IPS DF 6.9 (cell line): ENCODE data around the gene EXD3.
A peak's percentile ranks its signal among the peaks of the same experiment; 100 is the strongest.

Experiments
- DNase-seq: peaks from one replicate; pipeline ENCODE4 v3.0.0-alpha.2; 2013; ENCODE audit warnings: low read depth, low spot score
- H3K27ac ChIP-seq: one replicate; pipeline ENCODE4 v1.5.1; 2013; ENCODE audit warnings: low read length, control low read depth
- H3K27me3 ChIP-seq: 2 replicates; pipeline ENCODE4 v1.6.1; 2013; ENCODE audit warnings: mild to moderate bottlenecking, low read length; ENCODE audit not compliant: control insufficient read depth, insufficient read depth
- H3K36me3 ChIP-seq: 2 replicates; pipeline ENCODE4 v1.6.1; 2013; ENCODE audit warnings: low read length; ENCODE audit not compliant: control insufficient read depth, insufficient read depth
- H3K4me1 ChIP-seq: 2 replicates; pipeline ENCODE4 v1.6.1; 2013; ENCODE audit warnings: low read length; ENCODE audit not compliant: control insufficient read depth, insufficient read depth
- H3K4me3 ChIP-seq: 2 replicates; pipeline ENCODE4 v1.5.1; 2013; ENCODE audit warnings: mild to moderate bottlenecking, low read length
- H3K9me3 ChIP-seq: 2 replicates; pipeline ENCODE4 v1.6.1; 2013; ENCODE audit warnings: low read length, inconsistent platforms; ENCODE audit not compliant: control insufficient read depth, insufficient read depth
- WGBS: extraction: QIAGEN DNeasy Blood & Tissue Kit; methylation state at CpG from one replicate; pipeline ENCODE4 v1.1.7; 2013; ENCODE audit warnings: mixed read lengths, missing lambda C conversion rate; ENCODE audit not compliant: insufficient read length, insufficient coverage; 5-methylcytosine and 5-hydroxymethylcytosine counted together

EXD3 gene

DNA sequence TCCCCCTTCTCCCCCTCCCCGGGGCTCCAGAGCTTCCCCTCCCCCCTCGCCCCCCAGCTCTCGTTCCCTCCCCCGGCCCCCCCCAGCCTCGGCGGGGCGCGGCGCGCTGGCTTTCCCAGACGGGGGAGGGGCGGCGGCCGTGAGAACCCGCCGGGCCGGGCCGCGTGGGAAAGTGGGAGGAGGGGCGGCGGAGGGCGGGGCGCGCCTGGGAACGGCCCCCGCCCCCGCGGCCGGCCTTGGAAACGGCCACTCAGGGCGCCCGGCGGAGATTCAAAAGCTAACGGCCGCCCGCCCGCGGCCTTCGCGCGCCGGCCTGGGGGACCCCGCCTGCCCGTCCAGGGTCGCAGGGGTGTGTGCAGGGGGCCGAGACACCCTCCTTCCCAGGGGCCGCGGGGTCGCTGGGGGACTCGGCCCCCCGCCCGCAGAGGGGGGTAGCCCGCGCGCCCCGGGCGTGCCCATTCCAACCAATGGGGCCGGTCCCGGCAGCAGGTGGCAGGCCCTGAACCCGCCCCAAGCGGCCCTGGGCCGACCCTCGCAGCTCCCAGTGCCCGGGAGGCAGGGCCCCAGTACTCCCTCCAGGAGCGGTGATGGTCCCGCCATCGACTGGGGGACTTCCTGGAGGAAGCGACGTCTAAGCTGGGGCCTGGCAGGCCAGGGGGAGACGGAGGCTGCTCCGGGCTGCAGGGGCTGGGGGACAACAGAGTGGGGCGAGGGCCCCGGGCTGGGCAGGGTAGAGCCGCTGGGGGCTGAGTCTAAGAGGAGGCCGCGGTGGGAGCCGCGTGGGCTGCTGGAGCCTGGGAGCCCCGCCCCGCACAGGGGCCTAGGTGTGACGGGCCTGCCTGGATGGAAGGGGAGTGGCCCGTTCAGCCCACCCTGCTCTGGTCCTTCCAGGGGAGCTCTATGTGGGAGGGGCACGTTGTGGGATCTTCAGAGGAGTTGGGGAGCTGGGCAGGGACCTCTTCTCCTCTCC lies 106.7 kb downstream of the EXD3 start:
- Histone ChIP-seq H3K27me3 (no peaks in the 10 kb centered on the region), H3K4me1 (peaks cover 13% of the 10 kb centered on the region), H3K27ac (no peak overlapping the region), H3K9me3 (no peaks in the 10 kb centered on the region), H3K4me3 (peak overlapping the region; percentile 19; the same call in 1 of the 2 replicates), H3K36me3 (no peaks in the 10 kb centered on the region; the same call in 1 of the 2 replicates)
- no peak for DNase-seq
- WGBS, result no CpG with 5 or more reads among the region's 83 CpGs

DNA sequence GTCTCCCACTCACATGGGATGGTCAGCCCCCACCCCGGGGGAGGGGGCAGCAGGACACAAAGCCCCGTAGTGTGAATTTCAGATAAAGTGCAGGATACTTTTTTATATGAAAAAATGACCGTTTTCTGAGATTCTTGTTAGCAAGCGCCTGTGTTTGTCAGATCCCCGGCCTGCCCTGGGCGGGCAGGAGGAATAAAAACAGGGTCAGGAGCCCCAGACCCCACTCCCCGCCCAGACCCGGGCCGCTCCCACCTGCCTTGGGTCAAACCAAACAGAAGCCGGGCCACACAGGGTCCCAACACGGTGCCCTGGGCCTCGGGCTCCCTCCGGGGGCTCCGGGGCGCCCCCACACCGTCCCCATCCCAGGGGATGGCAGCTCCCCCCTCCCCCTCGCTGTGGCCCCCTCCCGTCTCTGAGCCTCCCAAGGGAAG lies 107.4 kb downstream of the EXD3 start:
- Histone ChIP-seq H3K4me1 (peaks cover 11% of the 10 kb centered on the region), H3K36me3 (no peaks in the 10 kb centered on the region; the same call in 1 of the 2 replicates), H3K27me3 (no peaks in the 10 kb centered on the region), H3K9me3 (no peaks in the 10 kb centered on the region), H3K4me3 (no peak overlapping the region), H3K27ac (no peak overlapping the region)
- WGBS, result no CpG with 5 or more reads among the region's 18 CpGs
- no peak for DNase-seq

DNA sequence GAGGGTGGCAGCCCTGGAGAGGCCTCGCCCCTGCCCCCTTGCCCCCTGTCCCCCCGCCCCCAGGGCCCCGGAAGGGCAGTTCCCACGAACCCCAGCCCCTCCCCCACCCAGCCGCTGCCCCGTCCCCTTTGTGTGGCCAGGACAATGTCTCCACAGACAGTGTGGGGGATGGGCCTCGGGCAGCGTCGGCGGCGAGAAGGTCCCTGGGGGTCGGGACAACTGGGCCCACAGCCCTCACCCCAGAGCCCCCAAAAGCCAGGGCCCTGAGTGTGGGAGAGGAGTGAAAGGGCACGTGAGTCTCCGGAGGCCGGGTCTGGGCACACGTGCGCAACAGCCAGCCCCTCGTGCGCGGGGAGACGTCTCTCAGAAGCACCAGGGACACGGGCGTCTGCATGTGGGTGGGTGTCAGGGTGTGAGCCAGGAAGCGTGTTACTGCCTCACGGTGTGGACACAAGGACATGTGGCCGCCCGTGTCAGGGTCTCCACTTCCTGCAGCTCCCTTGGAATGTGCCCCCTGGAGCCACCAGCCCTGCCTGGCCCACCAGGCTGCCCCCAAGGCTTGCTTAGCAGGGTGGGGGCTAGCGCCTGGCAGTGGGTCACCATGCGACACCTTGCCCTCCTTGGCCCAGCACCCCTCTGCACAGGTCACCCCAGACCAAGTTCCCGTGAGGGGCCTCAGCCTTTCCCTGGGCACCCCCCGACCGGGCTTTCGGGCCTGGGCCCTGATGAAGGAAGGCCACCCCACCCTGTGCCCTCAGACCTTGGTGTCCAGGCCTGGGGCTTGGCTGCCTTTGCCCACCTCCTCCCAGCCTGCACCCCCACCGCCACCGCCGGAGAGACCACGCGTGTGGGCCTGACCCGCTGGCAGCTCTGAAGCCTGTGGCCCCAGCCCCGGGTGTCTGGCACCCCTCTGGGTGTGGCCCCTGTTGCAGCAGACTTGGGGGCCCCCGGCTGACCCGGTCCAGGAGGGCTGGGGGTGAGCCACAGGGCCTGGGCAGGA lies 108.1 kb downstream of the EXD3 start:
- Histone ChIP-seq H3K9me3 (no peaks in the 10 kb centered on the region), H3K4me3 (no peak overlapping the region), H3K27ac (no peak overlapping the region), H3K27me3 (no peaks in the 10 kb centered on the region), H3K4me1 (peaks cover 9% of the 10 kb centered on the region), H3K36me3 (no peaks in the 10 kb centered on the region; the same call in 1 of the 2 replicates)
- WGBS, result no CpG with 5 or more reads among the region's 42 CpGs
- no peak for DNase-seq

DNA sequence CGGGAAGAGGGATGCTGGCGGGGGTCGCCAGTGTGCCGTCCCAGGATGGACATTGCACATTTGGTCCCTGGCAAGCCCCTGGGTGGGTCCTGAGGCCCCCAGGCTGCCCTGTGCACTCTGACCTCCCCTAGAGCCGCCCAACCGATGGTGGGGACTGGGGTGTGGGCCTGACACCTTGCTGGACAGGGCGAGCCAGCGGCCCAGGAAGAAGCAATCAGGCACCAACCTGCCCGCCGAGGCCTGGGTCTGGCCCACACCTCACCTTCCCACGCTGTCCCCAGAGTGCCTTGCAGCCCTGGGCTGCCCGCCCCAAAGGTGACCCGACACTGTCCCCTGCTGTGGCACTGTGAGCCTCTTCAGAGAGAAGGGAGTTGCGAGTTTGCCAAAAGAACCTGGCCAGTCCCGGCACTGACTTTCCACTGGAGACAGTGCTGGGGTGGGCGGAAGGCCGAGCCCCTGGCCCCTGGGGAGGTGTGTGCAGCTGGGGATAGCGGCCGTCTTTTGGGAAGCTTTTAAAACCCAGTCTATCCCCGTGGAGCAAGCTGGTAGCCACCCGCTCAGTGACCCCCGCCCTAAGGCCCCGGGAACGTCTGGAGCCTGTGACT lies 108.9 kb downstream of the EXD3 start:
- WGBS, result no CpG with 5 or more reads among the region's 24 CpGs
- Histone ChIP-seq H3K4me1 (peaks cover 9% of the 10 kb centered on the region), H3K27ac (no peak overlapping the region), H3K27me3 (no peaks in the 10 kb centered on the region), H3K9me3 (no peaks in the 10 kb centered on the region), H3K4me3 (no peak overlapping the region), H3K36me3 (no peaks in the 10 kb centered on the region; the same call in 1 of the 2 replicates)
- no peak for DNase-seq

DNA sequence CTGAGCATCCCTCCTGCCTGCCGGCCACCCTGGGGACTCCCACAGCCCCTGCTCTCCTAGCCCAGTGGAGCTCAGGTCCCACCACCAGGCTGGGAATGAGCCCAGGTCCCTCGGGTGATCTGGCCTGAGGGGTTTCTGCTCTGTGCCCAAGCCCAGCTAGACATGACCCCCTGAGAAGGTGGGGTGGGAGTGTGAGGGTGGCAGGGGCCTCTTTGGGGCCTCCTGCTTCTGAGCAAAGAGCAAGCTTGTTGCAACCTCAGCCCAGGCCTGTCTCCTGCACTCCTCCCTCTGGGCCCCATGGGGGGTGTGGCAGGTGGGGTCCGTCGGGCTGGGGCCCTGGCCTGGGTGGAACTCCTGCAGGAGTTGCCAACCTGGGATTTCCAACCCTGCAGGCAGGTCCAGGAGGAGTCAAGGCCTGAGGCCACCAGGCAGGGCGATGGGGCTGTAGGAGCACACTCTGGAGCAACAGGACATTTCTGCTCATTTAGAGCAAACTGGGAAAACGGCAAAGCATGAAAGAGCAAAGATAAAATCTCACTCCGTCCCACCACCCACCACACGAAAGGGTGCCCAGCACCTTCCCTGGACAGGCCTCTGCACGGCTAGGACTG lies 109.5 kb downstream of the EXD3 start:
- Histone ChIP-seq H3K4me3 (no peak overlapping the region), H3K36me3 (no peaks in the 10 kb centered on the region; the same call in 1 of the 2 replicates), H3K27me3 (no peaks in the 10 kb centered on the region), H3K4me1 (peaks cover 9% of the 10 kb centered on the region), H3K9me3 (no peaks in the 10 kb centered on the region), H3K27ac (no peak overlapping the region)
- DNase-seq, result no peak
- no CpG with 5 or more reads among the region's 9 CpGs for WGBS

DNA sequence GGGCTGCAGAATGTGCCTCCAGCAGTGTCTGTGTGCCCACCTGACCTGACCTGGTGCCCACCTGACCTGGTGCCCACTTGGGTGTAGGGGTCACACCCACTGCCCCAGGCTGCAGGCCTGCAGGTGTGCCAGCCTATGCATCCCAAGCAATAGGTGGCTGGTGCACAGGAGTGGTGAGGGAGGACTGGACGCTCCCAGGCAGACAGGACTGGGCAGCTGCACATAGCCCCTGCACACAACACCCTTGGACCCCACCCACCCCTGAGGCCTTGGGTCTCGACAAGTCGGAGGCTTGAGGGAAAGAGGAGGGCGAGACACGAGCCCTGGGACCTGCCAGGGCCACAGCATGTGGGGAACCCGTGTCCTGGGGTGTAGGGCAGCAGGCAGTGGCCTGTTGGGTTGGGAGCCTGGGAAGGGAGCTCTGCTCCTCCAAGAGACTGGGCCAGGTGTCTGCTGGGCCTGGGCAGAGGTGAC lies 110.1 kb downstream of the EXD3 start:
- no peak for DNase-seq
- Histone ChIP-seq H3K27ac (no peak overlapping the region), H3K4me3 (no peak overlapping the region), H3K27me3 (no peaks in the 10 kb centered on the region), H3K36me3 (no peaks in the 10 kb centered on the region; the same call in 1 of the 2 replicates), H3K9me3 (no peaks in the 10 kb centered on the region), H3K4me1 (peaks cover 9% of the 10 kb centered on the region)
- WGBS, result no CpG with 5 or more reads among the region's 6 CpGs

DNA sequence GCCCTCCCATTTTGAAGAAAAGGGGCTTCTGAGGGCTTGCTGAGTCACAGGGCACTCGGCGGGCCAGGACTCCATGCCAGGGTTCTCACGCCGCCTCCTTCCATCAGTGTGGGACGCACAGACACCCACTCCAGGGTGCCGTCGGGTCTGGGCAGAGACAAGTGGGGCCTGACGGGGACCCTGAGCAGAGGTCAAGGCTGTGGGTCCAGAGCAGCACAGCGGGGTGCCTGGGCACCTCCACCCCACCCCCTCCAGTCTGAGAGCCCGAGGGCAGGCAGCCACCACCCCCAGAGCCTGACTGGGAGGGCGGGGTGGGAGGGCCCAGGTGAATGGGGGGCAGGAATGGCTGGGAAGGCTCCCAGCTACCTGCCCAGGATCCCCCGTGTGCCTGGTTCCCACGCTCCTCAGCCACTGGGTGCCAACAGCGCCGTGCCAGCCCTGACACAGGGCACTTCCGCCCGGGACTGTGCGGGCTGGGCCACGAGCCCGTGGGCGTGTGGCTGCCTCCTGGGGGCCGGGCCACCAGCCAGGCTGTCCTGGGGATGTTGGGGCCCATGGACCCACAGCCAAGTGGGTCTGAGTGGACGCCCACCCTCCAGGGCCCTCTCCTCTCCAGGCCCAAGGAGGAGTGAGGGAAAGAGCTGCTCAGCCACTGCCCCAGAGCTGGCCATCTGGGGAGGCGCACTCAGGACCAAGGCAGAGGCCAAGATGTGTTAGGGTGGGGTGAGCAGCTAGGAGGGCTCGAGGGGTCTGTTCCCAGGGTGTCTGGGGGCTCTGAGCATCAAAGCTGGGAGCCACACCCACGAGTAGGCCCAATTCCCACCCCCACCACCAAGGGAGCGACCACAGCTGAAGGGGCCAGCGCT lies 110.7 kb downstream of the EXD3 start:
- H3K4me3 ChIP-seq, result no peak overlapping the region
- no peaks in the 10 kb centered on the region for H3K9me3 ChIP-seq
- no CpG with 5 or more reads among the region's 28 CpGs for WGBS
- no peaks in the 10 kb centered on the region for H3K27me3 ChIP-seq
- peaks cover 11% of the 10 kb centered on the region for H3K4me1 ChIP-seq
- no peak for DNase-seq
- no peak overlapping the region for H3K27ac ChIP-seq
- H3K36me3 ChIP-seq, result no peaks in the 10 kb centered on the region; the same call in 1 of the 2 replicates

DNA sequence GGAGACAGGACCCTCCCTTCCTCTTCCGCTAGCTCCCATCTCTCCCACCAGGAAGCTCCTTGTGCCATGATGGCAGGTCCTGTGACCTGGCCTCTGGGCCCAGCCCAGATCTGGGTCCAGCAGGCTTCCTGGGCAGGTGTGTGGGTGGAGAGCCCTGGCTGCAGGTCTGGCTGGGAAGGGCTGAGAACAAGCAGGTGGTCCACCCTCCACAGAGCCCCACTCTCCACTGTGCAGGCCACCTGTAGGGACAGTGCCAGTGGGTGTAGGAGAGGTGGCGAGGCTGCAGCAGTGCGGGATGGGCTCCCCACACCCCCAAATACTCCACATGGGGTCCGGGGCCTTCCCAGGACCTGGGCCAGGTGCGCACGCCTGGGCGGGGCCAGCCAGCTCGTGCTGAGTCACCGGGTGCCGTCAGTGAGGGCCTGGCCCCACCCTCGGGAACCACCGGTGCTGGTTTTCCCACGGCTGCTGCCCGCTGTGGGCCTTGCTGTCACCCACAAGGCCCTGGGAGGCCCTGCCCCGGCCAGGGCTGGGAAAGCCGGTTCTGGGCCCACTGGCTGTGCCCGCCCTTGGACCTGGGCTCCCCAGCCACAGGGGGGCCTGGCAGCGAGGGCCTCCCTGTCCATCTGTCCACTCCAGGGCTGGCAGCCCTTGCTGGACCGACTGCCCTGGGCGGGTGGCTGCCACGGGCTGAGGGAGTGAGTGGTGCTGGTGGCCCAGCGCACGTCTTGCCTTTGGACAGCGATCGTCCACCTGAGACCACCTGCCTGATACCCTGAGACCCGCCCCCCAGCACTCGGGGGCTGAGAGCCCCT lies 111.6 kb downstream of the EXD3 start:
- Histone ChIP-seq H3K4me1 (peaks cover 14% of the 10 kb centered on the region), H3K9me3 (no peaks in the 10 kb centered on the region), H3K4me3 (no peak overlapping the region), H3K27ac (no peak overlapping the region), H3K36me3 (no peaks in the 10 kb centered on the region; the same call in 1 of the 2 replicates), H3K27me3 (no peaks in the 10 kb centered on the region)
- no peak for DNase-seq
- no CpG with 5 or more reads among the region's 27 CpGs for WGBS
